Transverse colon (tissue), 4 donors: ENCODE data around the gene IMMP2L.

Source experiments
- CTCF ChIP-seq, 5 experiments: fragments of 200-600 bp in 3 of 5; fragments of 450-650 bp in 2 of 5; sonication (generic) in 3 of 5; IDR thresholded peaks; 1 replicate in 2 of 5; 2 replicates in 3 of 5; pipeline ENCODE4 v1.5.1; 2016 to 2017; ENCODE audit warnings: antibody characterized with exemption in 5 of 5, inconsistent platforms in 3 of 5, mild to moderate bottlenecking in 2 of 5, moderate library complexity in 1 of 5
- EP300 ChIP-seq: sonication (generic); formaldehyde crosslinking; IDR thresholded peaks from one replicate; pipeline ENCODE4 v1.6.1; 2017; ENCODE audit warnings: antibody characterized with exemption, low read depth
- POLR2A ChIP-seq: fragments of 450-650 bp; IDR thresholded peaks from one replicate; pipeline ENCODE4 v1.6.1; 2016; ENCODE audit warnings: antibody characterized with exemption, mild to moderate bottlenecking, moderate library complexity
- POLR2AphosphoS5 ChIP-seq, 3 donors: sonication (generic); formaldehyde crosslinking; IDR thresholded peaks; one replicate each; pipeline ENCODE4 v1.6.1; 2016; ENCODE audit warnings: antibody characterized with exemption in 3 of 3

- TF ChIP-seq POLR2A (no peak), CTCF (IDR thresholded peaks at IDR 0.05) (no peak), EP300 (no peak), POLR2AphosphoS5 (IDR thresholded peaks at IDR 0.05) (no peak)
Measured at GRCh38 chr7:111474723-111475418, 87.4 kb downstream of the IMMP2L start.
